ENCODE data around the gene MECR.
"Not testable (repeated sequence)": the region's sequence is repeated elsewhere in the genome, so short reads cannot be mapped to it uniquely, and the experiment has no call there.

MECR gene

GRCh38 chr1:29234881-29235280 is 4.1 kb upstream of the MECR start:
- DNase-seq: not testable (repeated sequence)

- DNase-seq: no peak
Measured at GRCh38 chr1:29234471-29234870, 3.7 kb upstream of the MECR start.

- no peak for DNase-seq
Measured at GRCh38 chr1:29233693-29234092, 3.0 kb upstream of the MECR start.

- no peak for DNase-seq
Measured at GRCh38 chr1:29232387-29232786, 1.7 kb upstream of the MECR start.

GRCh38 chr1:29230204-29230552 is 556 bp downstream of the MECR start:
- DNase-seq: no peak

- no peak for DNase-seq
Measured at GRCh38 chr1:29227511-29227910, 3.2 kb downstream of the MECR start.

- no peak for DNase-seq
Measured at GRCh38 chr1:29225361-29225760, 5.4 kb downstream of the MECR start.

GRCh38 chr1:29224356-29224837 is 6.3 kb downstream of the MECR start:
- no peak for DNase-seq

- DNase-seq: no peak
Measured at GRCh38 chr1:29223521-29223920, 7.2 kb downstream of the MECR start.

- no peak for DNase-seq
Measured at GRCh38 chr1:29222686-29223085, 8.0 kb downstream of the MECR start.

GRCh38 chr1:29222260-29222659 is 8.5 kb downstream of the MECR start:
- DNase-seq: not testable (repeated sequence)

- DNase-seq: no peak
Measured at GRCh38 chr1:29221296-29221695, 9.4 kb downstream of the MECR start.

- DNase-seq: no peak
Measured at GRCh38 chr1:29218223-29218622, 12.5 kb downstream of the MECR start.

GRCh38 chr1:29217633-29218032 is 13.1 kb downstream of the MECR start:
- no peak for DNase-seq

GRCh38 chr1:29213055-29213454 is 17.7 kb downstream of the MECR start:
- DNase-seq: no peak

- no peak for DNase-seq
Measured at GRCh38 chr1:29211086-29212030, 19.4 kb downstream of the MECR start.

GRCh38 chr1:29210278-29211085 is 20.3 kb downstream of the MECR start:
- DNase-seq: peak; percentile 5

GRCh38 chr1:29209173-29209572 is 21.6 kb downstream of the MECR start:
- DNase-seq: no peak

GRCh38 chr1:29208442-29208841 is 22.3 kb downstream of the MECR start:
- no peak for DNase-seq

- peak; percentile 92 for DNase-seq
Measured at GRCh38 chr1:29202584-29203340, 28.0 kb downstream of the MECR start.

- no peak for DNase-seq
Measured at GRCh38 chr1:29202053-29202452, 28.7 kb downstream of the MECR start.

- DNase-seq: peak; percentile 7
Measured at GRCh38 chr1:29201595-29202051, 29.1 kb downstream of the MECR start.
